Myocyte (in vitro differentiated cells): Measurements from ENCODE around the gene GPR176. TPM values are rescaled to one million over a fixed set of nuclear protein-coding genes. Genes with fewer than 3 reads are reported as not detected.

ENCODE experiments used
- DNase-seq: peaks from one replicate; pipeline ENCODE4 v3.0.0-alpha.2; 2012; ENCODE audit warnings: low read depth
- polyA plus RNA-seq: library from polyadenylated mRNA; unstranded; fragments of >200 nt; gene quantifications from one replicate; pipeline ENCODE4 v1.2.1, GENCODE V29; 2012; ENCODE audit warnings: missing spikeins
- total RNA-seq: library from RNA; depleted of rRNA; stranded (reverse); fragments of >200 nt; gene quantifications from 2 replicates; pipeline ENCODE4 v1.2.3, GENCODE V29; 2014

Gene GPR176, protein sequence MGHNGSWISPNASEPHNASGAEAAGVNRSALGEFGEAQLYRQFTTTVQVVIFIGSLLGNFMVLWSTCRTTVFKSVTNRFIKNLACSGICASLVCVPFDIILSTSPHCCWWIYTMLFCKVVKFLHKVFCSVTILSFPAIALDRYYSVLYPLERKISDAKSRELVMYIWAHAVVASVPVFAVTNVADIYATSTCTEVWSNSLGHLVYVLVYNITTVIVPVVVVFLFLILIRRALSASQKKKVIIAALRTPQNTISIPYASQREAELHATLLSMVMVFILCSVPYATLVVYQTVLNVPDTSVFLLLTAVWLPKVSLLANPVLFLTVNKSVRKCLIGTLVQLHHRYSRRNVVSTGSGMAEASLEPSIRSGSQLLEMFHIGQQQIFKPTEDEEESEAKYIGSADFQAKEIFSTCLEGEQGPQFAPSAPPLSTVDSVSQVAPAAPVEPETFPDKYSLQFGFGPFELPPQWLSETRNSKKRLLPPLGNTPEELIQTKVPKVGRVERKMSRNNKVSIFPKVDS
- 28.1 and 32.6 TPM in 2 replicates for total RNA-seq
- polyA plus RNA-seq, result 18.5 TPM

DNA sequence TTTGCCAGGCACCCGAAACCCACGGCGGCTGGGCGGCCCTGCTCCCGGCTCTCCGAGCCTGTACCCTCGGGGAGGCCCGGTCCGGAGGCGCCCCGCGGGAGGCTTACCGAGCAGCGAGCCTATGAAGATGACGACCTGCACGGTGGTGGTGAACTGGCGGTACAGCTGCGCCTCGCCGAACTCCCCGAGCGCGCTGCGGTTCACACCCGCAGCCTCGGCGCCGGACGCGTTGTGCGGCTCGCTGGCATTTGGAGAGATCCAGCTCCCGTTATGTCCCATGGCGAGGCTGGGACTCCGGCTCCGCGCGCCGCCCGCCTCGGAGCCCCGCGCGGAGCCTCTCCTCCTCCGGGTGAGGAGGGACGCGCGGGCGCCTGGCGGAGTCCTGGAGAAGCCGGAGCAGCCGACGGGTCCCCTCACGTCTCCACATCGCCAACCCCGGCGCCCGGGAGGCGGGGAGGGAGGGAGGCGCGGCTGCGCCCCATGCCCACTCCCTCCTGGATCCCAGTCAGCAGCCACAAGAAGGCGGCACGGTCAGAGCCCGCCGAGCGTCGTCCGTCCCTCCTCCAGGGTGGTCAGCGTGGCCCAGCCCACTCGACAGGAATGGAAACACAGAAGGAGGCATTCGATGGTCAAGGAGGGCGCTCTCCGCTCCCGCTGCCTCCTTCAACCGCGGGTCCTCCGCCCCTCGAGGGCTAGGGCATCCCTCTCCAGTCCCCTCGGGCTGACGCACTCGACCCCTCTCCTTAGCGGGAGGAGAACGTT lies at the start of gene GPR176:
GPR176 (minus strand) TSS at position 519 of the 762 bp plus-strand sequence; CDS start at position 279, 240 bp downstream.
- peak; percentile 93 for DNase-seq

DNA sequence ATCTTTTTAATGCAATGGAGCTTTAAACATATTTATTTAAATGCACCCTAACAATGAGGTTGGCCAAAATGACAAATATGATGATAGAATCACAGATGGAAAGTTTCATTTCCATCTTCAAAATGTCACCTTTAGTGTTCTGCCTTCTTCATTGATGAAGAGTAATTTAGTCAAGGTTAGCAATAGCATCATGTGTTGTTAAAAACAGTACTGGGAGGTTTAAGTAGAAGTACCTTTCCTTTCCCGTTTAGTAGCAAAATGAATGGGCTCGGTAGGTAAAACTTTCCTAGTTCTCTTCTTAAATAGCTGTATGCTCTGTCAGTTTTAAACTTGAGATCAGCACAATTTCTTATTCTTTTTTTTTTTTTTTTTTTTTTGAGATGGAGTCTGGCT lies 48.9 kb upstream of the GPR176 start:
- no peak for DNase-seq

DNA sequence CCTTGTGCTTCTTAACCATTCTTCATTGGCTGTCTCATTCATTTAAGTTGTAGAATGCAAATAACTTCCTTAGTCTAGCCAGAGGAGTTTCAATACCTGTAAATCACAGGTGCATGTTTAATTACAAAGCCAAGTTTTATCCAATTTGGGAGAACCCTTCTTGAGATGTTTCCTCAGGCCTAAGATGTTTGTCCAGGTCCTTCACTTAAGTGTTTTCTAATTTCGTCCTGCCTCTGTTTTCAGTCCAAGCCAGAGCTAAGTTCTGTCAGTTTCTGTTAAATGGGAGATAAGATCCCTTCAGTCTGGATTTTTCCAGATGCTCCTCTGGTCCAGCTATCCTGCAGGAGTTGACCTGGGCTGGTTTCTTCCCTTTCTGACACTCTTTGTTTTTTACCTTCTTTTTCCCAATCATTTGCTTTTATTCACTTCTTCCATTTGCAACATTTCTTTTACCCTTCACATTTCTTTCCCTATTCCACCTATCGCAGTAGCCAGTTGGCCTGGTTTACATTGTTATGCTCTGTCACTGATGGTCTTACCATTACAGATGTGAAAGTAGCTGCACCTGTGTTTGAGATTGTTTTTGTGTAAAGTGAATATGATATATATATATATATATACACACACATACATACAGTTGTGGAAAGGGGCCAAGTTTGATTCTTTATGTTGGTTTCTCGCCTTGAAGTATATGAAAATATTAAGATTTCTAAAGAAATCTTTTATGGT lies 48.4 kb upstream of the GPR176 start:
- DNase-seq, result no peak

DNA sequence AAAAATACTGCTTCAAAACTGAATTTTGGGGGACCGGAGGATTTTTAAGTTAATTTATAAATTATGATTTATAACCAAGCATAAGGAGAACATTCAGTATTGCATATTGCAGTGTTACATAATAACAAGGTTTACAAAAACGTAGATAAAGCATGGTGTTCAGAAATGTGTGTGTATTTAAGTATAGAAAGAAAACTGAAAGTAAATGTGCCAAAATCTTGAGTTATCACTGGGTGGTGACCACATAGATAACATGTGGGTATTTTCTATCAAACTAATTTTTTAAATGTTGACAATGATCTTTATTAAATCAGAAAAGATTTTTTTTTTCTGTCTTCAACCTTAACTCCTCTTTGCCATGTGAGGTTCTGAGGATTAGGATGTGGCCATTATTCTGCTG lies 46.5 kb upstream of the GPR176 start:
- no peak for DNase-seq

DNA sequence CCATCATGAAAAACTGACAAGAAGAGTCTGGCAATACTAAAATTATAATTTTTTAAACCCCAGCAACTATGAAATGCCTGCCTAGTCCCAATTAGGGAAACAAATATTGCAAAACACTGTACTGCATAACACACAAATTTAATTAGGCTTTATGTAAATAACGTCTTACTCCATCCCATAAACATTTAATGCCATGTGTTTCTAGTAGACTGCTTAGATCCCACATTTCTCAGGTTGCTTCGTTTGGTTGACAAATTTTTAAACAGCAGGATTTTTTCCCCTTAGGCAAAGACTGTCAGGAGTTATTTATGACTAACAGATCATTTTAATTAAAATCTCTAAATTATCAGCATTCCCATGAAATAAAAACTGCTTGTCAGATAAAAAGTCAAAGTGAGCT lies 43.7 kb upstream of the GPR176 start:
- DNase-seq, result no peak

DNA sequence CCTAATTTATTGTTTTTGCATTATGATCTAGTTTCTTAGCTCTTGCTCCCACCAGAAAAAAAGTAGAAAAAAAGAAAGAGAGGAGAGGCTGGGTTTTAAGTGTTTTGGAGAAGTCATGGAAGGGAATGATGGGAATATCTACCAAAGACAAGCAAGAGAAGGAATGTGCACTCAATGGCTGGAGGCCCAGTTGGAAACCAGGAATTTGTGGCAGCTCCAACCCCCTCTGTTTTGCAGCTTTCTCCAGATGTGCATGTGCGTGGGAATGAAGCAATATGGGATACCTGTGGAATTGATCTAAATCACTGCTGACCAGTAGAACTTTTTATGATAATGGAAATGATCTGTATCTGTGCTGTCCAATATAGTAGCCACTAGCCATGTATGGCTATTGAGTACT lies 41.0 kb upstream of the GPR176 start:
- no peak for DNase-seq

DNA sequence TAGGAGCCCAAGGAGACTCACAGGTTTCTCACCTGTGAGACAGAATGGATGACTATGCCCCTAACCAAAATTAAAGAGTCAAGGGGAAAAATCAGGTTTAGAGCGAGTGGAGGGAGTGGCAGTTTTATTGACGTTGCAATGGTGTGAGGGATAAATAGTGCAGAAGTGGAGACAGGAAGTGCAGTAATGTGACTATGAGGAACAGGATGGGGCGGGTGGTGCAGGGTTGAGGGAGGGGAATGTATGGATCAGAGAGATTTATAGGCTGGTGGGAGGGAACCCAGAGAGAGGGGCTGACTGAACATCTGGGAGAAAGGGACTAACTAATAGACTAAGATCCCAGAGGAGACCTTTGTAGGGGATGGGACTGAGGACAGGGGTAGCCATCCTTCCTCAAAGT lies 40.3 kb upstream of the GPR176 start:
- DNase-seq, result no peak

DNA sequence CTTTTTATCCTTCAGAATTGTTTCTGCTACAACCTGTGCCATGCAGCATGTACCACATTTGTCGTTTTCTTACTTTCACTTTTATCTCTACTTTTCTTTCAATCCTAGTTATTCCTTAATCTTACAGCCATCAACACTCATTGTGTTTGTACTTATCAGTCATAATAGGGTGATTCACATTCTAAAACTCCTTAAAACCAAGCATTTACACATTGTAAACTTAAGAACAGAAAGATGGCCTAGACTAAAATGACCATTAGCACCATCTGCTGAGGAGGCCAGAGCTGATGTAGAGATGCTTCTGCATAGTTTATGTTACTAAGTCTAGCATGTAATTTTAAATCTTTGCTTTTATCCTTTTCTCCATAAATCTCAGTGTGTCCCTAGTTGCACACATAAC lies 39.3 kb upstream of the GPR176 start:
- no peak for DNase-seq

DNA sequence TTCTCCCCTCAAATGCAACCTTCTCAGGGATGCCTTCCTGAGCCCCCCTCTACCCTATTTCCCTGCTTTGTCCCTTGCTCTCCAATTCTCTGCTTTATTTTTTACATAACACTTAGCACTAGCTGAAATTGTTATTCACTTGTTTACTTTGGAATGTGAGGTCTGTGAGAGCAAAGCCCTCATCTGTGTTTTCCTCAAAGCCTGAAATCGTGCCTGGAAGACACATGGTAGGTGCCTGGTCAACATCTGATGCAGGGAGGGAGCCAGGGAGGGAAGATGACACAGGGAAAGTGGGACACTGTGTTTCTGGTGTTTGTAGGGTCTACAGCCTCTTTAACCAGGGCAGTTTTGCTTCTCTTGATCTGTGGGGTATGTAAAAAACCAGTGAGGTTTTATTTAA lies 37.4 kb upstream of the GPR176 start:
- DNase-seq, result no peak

DNA sequence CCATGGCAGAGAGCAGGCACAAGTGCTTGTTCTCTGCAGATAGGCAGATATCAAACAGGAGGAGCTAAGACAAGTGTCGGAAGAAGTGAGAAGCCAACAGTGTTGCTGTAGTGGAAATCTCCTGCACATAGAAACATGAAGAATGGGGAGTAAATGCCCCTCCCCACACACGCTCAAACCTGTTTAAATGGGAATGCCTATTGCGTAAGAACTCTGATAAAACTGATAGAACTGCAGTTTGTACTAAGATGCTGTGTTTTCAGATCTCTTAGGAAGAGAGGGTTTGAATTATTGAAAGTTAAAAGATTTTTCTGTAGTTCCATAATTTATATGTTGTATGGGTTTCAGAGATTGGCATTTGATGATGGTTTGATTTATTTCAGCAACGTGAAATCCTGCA lies 33.5 kb upstream of the GPR176 start:
- no peak for DNase-seq

DNA sequence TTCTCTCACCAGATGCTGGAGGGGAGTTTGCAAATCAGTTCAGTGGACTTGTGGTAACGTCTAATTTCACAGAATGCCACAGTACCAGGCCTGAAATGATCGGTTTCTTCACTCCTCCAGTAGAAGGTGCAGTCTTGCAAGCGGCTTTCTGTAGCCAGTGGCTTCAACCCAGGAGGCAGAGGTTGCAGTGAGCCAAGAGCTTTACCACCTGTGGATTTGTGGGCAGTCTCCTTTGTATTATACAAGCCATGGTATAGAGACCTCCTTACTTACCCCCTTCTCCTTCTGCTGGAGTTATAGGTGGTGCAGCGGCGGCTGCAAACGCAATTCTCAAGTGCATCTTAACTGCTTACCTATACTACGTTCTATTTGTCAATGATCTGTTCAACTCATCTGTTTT lies 31.5 kb upstream of the GPR176 start:
- no peak for DNase-seq

DNA sequence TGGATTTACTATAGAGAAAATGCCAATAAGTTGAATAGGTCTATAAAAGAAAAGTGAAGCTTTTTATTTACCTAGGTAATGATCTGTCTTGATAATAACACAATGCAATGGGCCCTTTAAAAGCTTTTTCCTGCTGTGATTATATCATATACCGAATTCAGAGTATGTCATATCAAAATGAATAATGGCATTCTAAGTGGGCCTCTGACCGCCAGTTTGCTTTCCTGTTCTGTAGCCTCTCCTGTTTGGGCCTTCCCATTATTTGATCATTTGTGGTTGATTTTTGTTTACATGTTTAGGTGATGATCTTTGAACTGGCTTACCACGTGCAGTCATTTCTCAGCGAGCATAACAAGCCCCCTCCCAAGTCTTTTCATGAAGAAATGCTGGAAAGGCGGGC lies 28.8 kb upstream of the GPR176 start:
- no peak for DNase-seq

DNA sequence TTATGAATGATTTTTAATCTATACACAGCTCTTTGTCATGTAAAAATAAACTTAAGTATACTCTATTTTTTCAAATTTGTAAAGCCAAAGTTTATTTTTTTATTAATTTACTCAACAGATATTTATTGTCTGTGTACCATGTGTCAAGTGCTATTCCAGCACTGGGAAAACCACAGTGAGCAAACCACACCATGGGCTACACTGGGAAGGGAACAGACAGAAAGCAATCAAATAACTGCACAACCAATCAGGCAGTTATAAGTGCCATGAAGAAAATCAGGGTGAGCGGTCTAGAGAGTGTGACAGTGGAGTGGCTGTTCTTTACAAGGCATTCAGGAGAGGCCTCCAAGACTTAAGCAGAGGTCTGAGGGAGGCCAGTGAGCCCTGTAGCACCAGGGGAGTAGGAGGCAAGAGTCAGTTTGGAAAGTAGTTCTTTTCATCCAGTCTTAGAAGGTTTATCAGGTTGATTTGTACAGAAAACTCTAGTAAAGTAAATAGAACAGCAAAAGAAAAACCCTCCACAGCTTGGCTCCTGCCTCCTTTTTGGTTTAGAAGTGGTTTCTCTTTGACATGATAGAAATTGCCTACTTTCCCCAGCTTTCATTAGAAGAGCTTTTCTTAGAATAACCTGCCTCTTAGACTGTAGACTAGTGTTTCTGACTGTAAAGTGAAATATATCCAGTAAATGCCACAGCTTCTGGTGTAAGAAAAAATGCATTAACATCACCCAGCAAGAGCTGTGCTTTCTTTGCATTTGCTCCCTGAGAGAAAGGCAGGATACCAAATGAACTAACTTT lies 27.5 kb upstream of the GPR176 start:
- peak; percentile 57 for DNase-seq

DNA sequence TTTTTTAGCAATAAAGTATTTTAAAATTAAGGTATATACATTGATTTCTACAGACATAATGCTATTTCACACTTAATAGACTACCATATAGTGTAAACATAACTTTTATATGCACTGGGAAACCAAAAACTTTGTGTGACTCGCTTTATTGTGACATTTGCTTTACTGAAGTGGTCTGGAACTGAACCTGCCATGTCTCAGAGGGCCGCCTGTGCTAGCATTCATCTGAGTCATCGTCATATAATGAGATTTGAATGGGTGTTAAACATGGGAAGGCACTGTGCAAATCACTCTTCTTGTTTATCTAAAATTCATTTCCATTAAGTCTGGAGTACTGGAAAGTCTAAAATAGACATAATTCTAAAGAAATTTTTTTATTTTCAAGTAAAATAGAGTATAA lies 26.8 kb upstream of the GPR176 start:
- peak; percentile 50 for DNase-seq

DNA sequence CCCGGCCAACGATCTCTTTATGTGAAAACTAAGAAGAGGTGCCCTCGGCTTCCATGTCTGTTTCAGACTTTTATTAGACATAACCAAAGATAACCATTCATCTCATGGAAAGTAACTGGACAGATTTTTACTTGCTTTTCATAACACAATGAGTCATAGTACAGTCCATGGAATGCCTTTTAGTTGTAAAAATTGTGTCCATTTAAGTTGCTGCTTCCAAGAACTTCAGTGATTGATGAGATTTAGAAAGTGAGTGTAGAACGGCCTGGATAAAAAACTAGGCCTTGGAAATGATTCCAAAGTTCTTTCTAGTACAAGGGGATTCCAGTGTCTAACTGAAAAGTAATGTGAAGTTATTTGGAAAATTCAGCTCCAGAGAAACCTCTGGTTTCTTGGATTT lies 24.7 kb upstream of the GPR176 start:
- no peak for DNase-seq

DNA sequence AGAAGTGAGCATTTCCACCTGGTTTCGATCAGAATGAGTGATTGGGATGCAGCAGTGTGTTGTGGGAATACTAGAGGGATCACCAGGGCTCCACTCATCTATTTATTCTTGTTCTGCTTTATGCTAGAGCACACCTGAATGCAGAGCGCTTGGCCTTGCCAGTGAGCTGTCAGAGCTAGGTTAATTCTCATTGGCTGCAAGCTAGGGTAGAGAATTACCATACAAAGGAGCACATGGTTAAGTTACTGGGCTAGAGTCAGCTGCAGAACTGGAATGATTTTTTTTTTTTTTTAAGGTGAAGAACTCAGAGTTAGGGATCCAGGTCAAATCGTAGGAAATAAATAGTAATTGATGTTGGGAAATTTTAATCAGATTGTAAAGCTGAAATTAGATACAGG lies 22.7 kb upstream of the GPR176 start:
- DNase-seq, result no peak

DNA sequence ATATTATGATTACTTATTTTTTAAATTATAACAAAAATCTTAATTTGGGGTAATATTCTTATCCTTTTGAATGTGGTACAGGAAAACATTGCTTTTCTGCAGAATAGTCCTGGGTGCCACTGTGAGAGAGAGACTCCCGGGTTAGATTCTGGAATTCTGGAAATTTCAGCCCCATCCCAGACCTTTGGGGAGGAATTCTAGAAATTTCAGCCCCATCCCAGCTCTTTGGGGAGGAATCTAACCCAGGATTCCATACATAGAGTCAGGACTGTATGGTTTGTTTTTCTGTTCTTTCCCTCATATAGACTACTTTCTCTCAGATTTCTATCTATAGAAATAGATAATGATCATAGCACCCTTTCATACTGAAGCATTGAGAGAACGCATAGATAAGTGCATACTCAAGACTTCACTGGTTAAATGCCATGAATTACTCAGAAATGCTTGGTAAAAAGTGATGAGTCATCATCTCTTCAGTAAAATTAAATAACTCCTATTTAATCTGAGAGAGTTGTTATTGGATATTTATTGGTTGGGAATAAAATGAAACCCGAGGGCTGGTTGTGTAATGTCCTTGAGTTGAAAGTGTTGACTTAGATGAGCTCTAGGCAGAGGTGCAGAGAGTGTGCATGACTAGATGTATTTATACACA lies 22.2 kb upstream of the GPR176 start:
- DNase-seq, result no peak

DNA sequence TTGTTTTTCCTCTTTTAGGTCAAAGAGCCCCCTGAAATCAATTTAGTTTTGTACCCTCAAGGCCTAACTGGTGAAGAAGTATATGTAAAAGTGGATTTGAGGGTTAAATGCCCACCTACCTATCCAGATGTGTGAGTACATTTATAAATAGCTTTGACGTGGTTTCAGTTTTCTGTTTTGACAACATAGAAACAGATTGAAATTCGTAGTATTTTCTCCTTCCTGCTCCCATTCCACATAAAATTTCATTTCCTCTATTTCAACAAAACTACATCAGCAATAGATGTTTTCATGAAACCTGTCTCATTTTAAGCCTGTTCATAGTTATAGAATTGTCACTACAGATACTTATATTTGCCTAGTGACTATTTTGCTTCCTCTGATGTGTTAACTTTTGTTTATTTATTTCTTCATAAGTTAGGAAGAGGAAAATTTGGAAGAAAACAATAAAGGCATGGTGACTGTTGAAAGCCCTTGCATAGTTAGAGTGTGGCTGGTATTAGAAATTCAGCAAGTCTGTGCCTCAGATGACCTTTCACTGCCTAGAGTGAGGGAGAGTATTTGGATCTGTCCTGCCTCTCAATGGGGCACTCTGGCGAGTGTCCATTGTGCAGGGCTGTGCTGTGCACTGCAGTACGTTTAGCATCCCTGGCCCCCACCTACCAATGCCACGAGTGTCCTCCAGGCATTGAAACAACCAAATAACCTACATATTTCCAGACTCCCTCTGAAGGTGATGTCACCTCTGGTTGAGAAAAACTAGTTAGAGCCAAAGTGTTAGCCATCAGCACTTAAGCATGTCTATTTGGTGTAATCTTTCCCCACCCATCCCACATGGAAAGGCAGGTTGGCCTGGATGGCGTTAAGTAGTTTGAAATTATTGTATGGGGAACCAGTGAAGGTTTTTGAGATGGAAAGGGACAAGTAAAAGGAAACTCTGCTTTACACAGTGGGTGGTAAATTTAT lies 19.7 kb upstream of the GPR176 start:
- no peak for DNase-seq

DNA sequence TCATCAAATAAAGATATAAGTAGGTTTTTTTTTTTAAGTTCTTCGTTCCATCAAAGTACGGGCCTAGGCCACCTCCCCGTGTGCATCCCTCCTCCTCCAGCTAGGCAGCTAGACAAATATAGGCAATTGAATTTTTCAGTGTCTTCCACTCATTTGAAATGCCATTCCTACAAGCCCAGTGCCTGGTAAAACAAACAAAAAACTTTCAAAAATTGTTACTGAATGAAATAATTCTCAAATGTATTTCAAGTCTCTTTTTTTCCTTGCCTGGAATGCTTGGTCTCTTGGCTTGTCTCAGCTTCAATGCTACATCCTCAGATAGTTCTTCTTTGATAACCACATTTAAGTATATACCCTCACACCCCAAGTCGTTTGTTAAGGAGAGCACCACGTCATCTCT lies 17.6 kb upstream of the GPR176 start:
- no peak for DNase-seq
